Ascending aorta (tissue), 2 donors: Measurements from ENCODE around the gene SLC35C1. TPM values are rescaled to one million over a fixed set of nuclear protein-coding genes. Genes with fewer than 3 reads are reported as not detected.

Experiments
- DNase-seq, 2 donors: peaks; one replicate each; pipeline ENCODE4 v3.0.0-alpha.2; 2019; ENCODE audit warnings: low spot score in 2 of 2
- H3K27ac ChIP-seq, 2 donors: fragments of 200-600 bp; sonication (generic); one replicate each; pipeline ENCODE4 v1.5.1; 2016 to 2017; ENCODE audit warnings: mild to moderate bottlenecking in 1 of 2
- H3K27me3 ChIP-seq: fragments of 200-600 bp; sonication (generic); one replicate; pipeline ENCODE4 v1.5.1; 2017
- H3K36me3 ChIP-seq, 2 donors: fragments of 200-600 bp; sonication (generic); one replicate each; pipeline ENCODE4 v1.5.1; 2016
- H3K4me1 ChIP-seq, 2 donors: fragments of 200-600 bp; sonication (generic); one replicate each; pipeline ENCODE4 v1.5.1; 2016 to 2017; ENCODE audit warnings: mild to moderate bottlenecking in 1 of 2
- H3K4me3 ChIP-seq, 2 donors: fragments of 200-600 bp; sonication (generic); one replicate each; pipeline ENCODE4 v1.5.1; 2016 to 2017; ENCODE audit warnings: mild to moderate bottlenecking in 1 of 2
- H3K9me3 ChIP-seq, 2 donors: fragments of 200-600 bp; sonication (generic); one replicate each; pipeline ENCODE4 v1.5.1; 2016
- intact Hi-C: fragments of 100-400 bp; cut with DNase I; formaldehyde crosslinking; loops from one replicate; pipeline ENCODE4 v1.15.1; 2023
- total RNA-seq: library from RNA; depleted of rRNA; stranded (reverse); fragments of >200 nt; gene quantifications from one replicate; pipeline ENCODE4 v1.1.0, GENCODE V29; 2016
- TF ChIP-seq, protein P1 (sequence below), 3 experiments: fragments of 200-600 bp in 2 of 3; fragments of 450-650 bp in 1 of 3; sonication (generic) in 2 of 3; IDR thresholded peaks; one replicate each; pipeline ENCODE4 v1.5.1; 2016 to 2019; ENCODE audit warnings: antibody characterized with exemption in 3 of 3, mild to moderate bottlenecking in 1 of 3, moderate library complexity in 1 of 3

SLC35C1 gene
- total RNA-seq, 1 donor from 2014 or later = 47.7 TPM

DNA sequence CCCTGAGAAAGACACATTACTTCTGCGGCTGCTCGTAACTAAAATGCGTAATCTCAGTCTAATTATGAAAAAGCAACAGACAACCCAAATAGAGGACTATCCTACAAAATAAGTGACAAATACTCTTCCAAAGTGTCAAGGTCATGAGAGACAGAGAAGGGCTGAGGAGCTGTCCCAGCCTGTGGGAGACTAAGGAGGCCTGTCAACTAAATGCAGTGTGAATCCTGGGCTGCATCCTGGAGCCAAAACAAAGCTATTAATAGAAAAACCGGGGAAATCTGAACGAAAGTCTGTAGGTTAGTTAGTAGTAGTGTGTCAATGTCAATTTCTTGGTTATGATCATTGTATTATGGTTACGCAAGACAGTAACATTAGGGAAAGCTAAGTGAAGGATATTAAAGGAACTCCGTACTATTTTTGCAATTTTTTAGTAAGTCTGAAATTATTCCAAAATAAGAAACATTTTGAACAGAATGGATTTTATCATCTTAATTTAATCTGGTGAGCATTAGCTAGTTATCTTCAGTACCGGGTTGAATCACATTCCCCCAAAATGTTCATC, 39.8 kb upstream of the SLC35C1 start:
- H3K27me3 ChIP-seq = no peaks in the 10 kb centered on the region
- H3K4me1 ChIP-seq = peaks cover 0 to 10% of the 10 kb centered on the region in 2 donors
- TF ChIP-seq, protein P1, sequence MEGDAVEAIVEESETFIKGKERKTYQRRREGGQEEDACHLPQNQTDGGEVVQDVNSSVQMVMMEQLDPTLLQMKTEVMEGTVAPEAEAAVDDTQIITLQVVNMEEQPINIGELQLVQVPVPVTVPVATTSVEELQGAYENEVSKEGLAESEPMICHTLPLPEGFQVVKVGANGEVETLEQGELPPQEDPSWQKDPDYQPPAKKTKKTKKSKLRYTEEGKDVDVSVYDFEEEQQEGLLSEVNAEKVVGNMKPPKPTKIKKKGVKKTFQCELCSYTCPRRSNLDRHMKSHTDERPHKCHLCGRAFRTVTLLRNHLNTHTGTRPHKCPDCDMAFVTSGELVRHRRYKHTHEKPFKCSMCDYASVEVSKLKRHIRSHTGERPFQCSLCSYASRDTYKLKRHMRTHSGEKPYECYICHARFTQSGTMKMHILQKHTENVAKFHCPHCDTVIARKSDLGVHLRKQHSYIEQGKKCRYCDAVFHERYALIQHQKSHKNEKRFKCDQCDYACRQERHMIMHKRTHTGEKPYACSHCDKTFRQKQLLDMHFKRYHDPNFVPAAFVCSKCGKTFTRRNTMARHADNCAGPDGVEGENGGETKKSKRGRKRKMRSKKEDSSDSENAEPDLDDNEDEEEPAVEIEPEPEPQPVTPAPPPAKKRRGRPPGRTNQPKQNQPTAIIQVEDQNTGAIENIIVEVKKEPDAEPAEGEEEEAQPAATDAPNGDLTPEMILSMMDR (IDR thresholded peaks at IDR 0.05) = no peak
- no peak overlapping the region for H3K4me3 ChIP-seq
- no peaks in the 10 kb centered on the region for H3K36me3 ChIP-seq
- intact Hi-C loops = no loop called here
- H3K9me3 ChIP-seq = no peaks in the 10 kb centered on the region
- H3K27ac ChIP-seq = no peak overlapping the region
- DNase-seq = no peak

DNA sequence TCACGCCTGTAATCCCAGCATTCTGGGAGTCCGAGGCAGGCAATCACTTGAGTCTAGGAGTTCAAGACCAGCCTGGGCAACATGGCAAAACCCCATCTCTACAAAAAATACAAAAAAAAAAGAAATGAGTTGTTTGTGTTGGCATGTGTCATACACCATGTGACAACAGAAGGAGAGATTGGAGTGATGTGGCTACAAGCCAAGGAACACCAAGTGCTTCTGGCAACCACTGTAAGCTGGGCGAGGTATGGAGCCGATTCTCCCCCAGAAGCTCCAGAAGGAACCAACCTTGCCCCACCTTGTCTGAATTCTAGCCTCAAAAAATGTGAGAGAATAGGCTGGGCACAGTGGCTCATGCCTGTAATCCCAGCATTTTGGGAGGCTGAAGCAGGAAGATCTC, 39.1 kb upstream of the SLC35C1 start:
- TF ChIP-seq, protein P1 (IDR thresholded peaks at IDR 0.05) = no peak
- Histone ChIP-seq H3K27me3 (no peaks in the 10 kb centered on the region), H3K27ac (no peak overlapping the region), H3K36me3 (no peaks in the 10 kb centered on the region), H3K9me3 (no peaks in the 10 kb centered on the region), H3K4me1 (peaks cover 0 to 3% of the 10 kb centered on the region in 2 donors), H3K4me3 (no peak overlapping the region)
- intact Hi-C loops = no loop called here
- DNase-seq = no peak

DNA sequence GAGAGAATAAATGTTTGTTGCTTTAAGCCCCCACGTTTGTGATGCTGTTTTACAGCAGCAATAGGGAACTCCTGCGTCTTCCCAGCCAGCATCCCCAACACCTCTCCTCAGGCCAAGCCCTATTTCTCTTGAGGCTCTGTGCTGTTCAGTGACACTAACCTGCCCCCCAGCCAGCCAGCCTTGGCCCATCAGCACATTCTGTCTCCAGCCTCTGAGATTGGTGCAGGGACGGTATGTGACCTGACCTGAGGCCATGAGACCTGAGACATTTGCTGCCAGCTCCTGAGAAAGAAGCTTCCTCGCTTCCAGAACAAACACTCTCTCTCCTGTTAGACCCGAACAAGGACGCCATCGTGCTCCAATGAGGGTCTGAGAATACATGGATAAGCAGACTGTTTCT, 38.5 kb upstream of the SLC35C1 start:
- DNase-seq = no peak
- Histone ChIP-seq H3K4me3 (no peak overlapping the region), H3K9me3 (no peaks in the 10 kb centered on the region), H3K4me1 (peaks cover 0 to 3% of the 10 kb centered on the region in 2 donors), H3K27me3 (no peaks in the 10 kb centered on the region), H3K27ac (no peak overlapping the region), H3K36me3 (no peaks in the 10 kb centered on the region)
- intact Hi-C loops = no loop called here
- TF ChIP-seq, protein P1 (IDR thresholded peaks at IDR 0.05) = no peak

DNA sequence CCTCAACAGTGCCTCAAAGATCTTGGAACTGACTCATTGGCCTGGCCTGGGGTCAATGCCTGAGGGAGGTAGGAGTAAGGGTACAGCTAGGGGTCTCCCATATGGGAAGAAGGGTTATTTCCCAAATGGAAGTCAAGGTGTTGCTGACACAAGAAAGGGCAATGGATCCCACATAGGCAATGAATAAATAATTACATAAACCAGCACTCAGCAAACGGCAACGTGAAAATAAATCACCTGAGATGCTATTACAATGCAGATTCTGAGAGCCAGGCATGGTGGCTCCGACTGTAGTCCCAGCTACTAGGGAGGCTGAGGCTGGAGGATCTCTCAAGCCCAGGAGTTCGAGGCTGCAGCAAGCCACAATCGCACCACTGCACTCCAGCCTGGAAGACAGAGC, 36.5 kb upstream of the SLC35C1 start:
- H3K9me3 ChIP-seq = no peaks in the 10 kb centered on the region
- H3K4me3 ChIP-seq = no peak overlapping the region
- H3K27me3 ChIP-seq = no peaks in the 10 kb centered on the region
- TF ChIP-seq, protein P1 (IDR thresholded peaks at IDR 0.05) = no peak
- intact Hi-C loops = no loop called here
- DNase-seq = no peak
- peaks cover 0 to 5% of the 10 kb centered on the region in 2 donors for H3K4me1 ChIP-seq
- no peak overlapping the region for H3K27ac ChIP-seq
- no peaks in the 10 kb centered on the region for H3K36me3 ChIP-seq

DNA sequence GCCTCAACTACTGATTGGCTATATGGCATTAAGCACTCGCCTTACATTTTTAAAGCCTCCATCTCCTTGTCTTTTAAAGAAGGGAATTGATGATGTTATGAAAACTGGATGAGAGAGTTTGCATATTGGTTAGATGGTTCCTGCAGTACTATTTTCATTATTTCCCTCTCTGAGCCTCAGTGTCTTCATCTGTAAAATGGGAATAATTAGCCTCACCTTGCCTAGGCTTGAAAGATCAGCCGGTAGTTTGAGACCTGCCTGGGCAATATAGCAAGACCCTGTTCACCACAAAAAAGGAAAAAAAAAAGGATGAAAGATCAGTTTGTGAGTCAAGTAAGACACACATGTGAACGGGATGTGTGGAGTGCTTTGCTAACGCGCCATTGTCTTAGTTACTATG, 35.0 kb upstream of the SLC35C1 start:
- DNase-seq = no peak
- H3K9me3 ChIP-seq = no peaks in the 10 kb centered on the region
- TF ChIP-seq, protein P1 (IDR thresholded peaks at IDR 0.05) = no peak
- peaks cover 0 to 5% of the 10 kb centered on the region in 2 donors for H3K4me1 ChIP-seq
- no peak overlapping the region for H3K27ac ChIP-seq
- intact Hi-C loops = loop anchor here (2.0 to 10.0 kb wide), 5 partner anchors 25 to 365 kb away; partner anchors contain the start of gene SLC35C1
- H3K4me3 ChIP-seq = no peak overlapping the region
- H3K27me3 ChIP-seq = no peaks in the 10 kb centered on the region
- no peaks in the 10 kb centered on the region for H3K36me3 ChIP-seq

DNA sequence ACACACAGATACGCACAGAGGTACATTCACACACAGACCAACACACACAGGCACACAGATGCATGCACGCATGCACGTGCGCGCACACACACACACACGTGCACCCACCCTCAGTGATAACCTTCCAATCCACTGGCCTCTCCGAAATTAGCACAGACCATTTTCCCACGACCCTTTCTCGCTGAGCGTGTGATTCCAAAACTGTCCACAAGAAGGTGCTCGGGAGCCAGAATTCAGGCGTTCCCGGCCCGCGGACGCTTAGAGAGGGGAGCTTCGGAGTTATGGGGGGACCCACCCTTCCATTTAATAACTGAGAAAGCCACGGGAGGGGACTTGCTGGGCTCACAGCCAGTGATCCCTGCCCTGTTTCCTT, 33.8 kb upstream of the SLC35C1 start:
- H3K27ac ChIP-seq = peak overlapping the region; percentile 63 to 81
- H3K9me3 ChIP-seq = no peaks in the 10 kb centered on the region
- H3K36me3 ChIP-seq = no peaks in the 10 kb centered on the region
- no peaks in the 10 kb centered on the region for H3K27me3 ChIP-seq
- intact Hi-C loops = loop anchor here (1.0 to 10.0 kb wide), 7 partner anchors 26 to 431 kb away; partner anchors contain the start of gene SLC35C1
- DNase-seq = peak in 1 of 2 donors; percentile 82
- TF ChIP-seq, protein P1 (IDR thresholded peaks at IDR 0.05) = peak; percentile 72 to 98 (median 98)
- H3K4me3 ChIP-seq = peak overlapping the region; percentile 66 to 78
- H3K4me1 ChIP-seq = peaks cover 0 to 2% of the 10 kb centered on the region in 2 donors
